ENCODE measurements around the gene MYH9.
A peak's percentile ranks its signal among the peaks of the same experiment; 100 is the strongest.

The MYH9 gene

DNA sequence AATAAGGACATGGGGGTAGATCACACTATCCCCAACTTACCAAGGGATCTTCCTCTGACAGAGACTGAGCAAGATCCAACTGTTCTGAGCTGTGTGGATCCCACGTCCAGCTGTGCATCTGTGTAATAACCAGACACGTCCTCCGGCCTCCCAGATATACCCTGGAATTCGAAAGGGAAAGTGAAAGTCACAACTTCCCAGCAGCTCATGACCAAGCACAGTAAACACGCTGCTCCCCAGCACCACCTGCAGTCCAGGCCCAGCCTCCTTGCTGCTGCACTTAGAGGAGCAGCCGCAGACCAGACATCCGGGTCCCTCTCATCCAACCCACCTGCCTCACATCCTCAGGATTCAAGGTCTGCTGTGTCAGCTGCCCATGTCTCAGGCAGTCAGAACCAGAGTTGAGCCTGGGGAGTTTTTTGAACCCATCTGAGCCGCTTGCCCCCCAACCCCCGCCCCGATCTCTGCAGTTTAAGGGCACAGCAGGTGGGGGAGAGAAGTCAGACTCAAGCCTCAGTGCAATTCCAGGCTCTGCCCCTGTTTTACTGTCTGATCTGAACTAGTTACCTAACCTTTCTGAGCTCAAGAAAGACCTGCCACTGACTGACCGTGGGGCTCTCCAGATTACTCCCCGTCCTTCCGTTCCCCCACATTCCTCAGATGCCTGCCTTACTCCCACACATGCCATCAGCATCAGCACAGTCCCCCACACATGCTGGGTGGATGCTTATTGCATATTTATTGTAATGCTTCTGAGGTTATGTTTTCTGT is 148.2 kb downstream of the MYH9 start, which contains the start of gene APOL2:
APOL2 (minus strand) TSS at position 127 of the 771 bp plus-strand sequence. CDS start 6,365 bp downstream, outside the sequence.
- peak; percentile 86 for DNase-seq

DNA sequence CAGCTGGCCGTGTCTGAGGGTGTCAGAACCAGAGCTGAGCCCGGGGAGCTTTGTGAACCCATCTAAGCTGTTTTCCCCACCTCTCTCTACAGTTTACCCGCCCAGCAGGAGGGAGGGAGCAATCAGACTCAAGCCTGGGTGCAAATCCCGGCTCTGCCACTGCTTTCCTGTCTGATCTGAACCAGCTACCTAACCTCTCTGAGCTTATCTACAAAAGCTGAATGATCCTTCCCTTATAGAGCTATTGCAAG is 148.7 kb downstream of the MYH9 start:
- peak; percentile 44 for DNase-seq

DNA sequence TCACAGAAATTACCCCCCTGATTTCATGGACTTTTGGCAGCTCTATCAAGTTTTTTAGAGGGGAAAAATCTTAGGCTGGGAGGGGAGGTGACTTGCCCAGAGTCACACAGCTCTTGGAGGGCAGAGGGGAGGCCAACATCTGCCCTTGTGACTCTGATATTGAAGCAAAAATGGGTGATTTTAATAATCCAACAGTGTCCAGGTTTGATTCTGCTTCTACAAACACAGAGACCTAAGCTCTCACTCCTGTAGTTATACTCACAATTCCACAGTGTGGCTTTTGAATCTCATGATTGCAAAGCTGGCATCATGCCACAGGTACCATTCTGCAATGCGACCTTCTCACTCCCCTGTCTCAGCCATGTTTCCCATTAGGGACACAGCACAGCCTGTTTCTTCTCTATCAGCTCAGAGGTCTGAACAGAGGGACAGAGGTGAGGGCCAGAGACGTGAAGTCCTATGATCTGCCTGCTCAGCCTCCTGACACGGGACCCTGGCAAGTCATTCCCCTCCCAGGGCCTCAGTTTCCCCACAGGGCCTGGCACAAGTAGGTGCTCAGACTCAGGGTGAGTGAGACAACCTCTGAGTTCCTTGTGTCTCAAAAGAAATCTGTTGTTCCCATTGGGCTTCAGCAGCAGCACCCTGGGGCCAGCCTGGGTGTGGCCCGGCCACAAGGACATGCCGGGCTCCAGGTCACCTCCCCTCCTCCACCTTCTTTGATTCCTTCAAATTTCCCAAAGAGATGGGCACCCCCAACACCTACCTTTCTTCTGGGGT is 149.2 kb downstream of the MYH9 start:
- peak; percentile 6 for DNase-seq

DNA sequence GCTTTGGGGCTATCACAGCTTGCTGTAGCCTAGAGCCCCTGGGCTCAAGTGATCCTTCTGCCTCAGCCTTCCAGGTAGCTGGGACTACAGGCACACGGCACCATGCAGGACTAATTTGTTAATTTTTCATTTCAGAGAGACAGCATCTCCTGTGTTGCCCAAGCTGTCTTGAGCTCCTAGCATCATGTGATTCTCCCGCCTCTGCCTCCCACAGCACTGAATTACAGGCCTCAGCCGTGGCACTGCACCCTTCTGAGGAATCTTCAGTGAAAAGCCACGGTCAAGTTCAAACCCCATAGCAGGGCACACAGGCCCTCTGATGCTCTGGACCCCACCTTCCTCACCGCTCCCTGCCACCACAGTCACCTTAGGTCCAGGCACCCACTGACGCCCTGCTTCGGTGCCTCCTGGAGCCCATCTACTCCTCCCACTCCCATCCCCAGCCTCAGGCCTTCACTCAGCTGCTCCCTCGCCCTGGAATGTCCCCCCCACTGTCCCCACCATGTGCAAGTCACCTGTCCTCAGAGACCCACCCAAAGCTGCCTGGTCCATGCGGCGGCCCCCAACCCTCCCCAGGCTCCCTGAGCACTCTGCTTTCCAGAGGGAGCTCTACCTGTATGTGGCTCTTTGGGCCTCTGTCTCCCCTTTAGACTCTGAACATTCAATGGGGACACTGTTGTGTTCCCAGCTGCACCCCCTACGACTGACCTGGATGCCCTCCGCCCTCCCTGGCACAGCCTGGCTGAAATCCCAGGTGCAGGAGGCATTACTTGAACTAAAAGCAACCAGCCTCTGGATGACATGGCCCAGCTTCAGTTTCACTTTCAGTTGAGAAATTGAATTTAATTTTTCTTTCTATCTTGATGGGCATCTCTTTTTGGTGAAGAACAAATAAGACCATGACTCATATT is 150.1 kb downstream of the MYH9 start:
- DNase-seq = no peak

DNA sequence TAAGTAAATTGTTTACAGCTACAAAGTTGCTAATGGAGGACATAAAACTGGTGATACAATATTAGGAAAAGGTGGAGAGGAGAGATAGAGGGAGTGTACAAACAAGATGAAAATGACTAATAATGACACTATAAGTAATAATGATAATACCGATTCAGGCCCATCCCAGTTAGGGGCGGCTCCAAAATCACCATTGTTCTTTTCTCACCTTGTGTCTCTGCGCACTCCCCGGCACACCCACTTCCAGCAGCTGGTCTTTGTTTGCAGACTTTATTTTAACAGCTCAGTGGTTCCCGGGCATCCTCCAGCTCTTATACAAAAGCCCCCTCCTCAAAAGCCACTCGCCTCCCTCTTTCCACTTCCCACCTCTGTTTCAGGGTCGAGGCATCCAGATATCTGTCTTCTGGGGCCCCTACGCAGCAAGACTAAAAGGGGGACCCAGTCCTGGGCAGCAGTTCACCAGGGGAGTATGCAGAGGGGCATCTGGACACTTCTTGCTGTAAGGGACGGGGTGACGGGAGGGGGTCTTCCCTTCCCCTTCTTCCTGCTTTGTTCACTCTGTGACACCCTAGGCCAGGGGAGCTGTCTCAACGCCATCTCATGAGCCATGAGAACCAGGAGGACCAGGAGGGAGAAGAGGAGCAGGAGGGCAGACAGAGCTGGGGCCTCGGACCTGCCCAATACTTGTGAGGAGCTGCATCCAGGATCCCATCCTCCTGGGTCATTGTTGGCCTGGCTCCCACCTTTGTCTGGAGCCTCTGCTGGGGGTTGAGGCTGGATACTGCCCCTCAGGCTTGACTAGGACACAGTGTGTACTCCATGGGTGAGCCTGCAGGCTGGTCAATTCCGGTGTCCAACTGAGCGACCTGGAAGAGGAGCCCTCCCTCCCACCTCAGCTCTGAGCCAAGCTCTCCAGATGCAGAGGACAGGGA is 151.1 kb downstream of the MYH9 start:
- DNase-seq = no peak

DNA sequence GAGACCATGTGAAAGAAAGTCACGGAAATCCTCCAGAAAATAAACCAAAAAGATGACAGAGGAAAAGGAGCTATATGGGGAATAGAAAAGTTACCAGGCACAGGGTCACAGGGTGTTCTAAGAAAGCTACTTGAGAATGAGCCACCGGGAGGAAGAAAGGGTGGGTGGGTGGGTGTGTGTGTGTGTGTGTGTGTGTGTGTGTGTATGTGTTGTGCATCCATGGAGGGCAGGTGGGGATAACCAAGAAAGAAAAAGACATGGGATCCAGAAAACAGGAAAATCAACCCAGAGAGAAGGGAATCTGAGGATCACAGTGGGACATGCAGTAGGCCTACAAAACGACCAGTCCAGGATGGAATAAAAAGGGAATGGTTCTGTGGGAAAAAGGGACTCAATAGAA is 152.2 kb downstream of the MYH9 start:
- DNase-seq = no peak

DNA sequence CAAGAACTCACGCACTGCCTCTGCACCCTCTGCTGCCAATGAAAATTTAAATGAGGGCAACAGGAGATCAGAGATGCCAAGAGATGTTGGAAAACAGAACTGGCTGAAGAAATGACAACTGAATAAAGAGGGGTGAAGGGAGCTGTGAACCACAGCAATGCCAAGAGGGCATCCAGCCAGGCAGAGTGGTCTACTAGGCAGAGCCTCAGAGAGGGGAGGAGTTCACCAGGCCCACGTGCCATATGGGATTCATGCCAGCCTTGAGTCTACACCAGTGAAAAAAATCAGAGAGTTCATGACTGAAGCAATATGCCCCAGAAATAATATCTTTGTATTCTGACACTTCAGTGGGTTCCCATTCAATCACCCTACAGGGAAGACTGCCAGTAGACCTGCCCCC is 152.8 kb downstream of the MYH9 start:
- DNase-seq = no peak

DNA sequence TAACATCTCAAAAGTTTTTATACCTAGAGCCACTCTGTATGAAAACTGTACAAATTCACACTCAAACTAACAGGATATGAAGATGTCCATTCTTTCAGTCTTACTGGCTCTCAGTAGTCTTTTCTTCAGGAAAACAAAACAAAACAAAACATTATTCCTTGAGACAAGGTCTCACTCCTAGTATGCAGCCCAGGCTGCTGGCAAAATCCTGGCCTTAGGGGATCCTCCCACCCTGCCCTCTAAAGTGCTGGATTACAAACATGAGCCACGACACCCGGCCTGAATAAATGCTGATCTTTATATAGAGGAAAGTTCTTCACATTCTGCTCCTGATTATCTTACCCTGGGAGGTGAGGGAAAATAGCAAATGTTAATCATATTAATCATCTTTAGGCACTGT is 153.6 kb downstream of the MYH9 start:
- DNase-seq = no peak

DNA sequence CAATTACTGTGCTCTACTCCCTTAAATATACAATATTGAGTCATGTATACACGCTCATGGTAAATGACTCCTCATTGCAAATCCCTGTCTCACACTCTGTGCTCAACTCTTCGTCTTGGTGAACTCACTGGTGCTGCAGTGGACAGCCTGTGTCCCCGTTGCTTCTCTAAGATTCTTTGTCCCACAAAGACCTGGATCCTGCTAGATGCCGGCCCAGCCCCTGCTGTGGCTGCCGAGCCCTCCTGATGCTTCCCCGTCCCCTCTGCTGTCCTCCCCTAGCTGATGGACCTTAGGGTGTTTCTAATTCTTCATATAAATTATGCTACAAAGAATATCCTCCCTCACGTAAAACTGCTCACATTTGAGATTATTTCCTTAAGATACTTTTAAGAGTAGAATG is 154.0 kb downstream of the MYH9 start:
- DNase-seq = no peak

DNA sequence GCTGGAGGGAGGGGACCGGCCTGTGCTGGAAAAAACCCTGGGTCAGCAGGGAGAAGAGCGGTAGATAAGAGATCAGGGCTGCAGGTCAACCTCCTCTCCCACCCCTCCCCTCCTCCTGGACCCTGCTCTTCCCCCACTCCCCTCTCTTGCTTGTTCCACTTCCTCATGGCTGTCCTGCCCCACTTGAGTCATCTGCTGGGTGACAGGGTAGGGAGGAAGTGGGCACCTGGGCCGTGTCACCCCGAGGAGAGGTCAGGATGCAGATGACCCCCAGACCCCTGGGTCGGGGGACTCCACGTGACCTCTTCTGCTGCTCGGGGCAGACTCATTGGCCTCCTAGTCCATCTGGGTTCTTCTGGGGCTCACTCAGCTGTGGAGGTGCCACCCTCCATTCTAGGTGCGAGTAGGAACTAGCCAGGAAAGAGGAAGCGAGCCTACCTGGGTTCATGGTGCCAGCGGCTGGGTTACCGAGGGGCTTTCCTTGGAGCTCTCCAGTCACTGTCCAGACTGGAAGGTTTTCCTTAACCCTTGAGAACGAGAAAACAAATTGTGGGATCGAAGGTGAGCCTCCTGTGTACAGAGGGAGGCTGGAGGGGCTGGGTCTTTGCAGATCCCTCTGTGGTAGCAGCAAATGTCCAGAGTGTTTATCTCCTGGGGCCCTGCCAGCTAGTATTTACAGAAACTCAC is 154.9 kb downstream of the MYH9 start:
- no peak for DNase-seq

Measured in DMS53 (cell line).